Gastrocnemius medialis (tissue), 4 donors: Measurements from ENCODE around the gene IQGAP2. TPM values are rescaled to one million over a fixed set of nuclear protein-coding genes. Genes with fewer than 3 reads are reported as not detected.

Experiments used
- ATAC-seq, 2 donors: fragments of 150-250 bp; one replicate each; pipeline ENCODE4 v1.9.1; 2016
- DNase-seq, 2 donors: peaks; one replicate each; pipeline ENCODE4 v3.0.0-alpha.2; 2019
- H3K27ac ChIP-seq, 4 donors: fragments of 200-600 bp; sonication (generic); 1 replicate in 1 of 4; 2 replicates in 3 of 4; pipeline ENCODE4 v1.5.1; 2016 to 2018; ENCODE audit warnings: mild to moderate bottlenecking in 2 of 4, moderate library complexity in 1 of 4
- H3K27me3 ChIP-seq, 3 donors: fragments of 200-600 bp; sonication (generic) in 2 of 3; 1 replicate in 1 of 3; 2 replicates in 2 of 3; pipeline versions ENCODE4 v1.5.1 to v1.6.0; 2016 to 2019; ENCODE audit warnings: mild to moderate bottlenecking in 1 of 3, moderate library complexity in 1 of 3
- H3K36me3 ChIP-seq, 2 donors: fragments of 200-600 bp; sonication (generic) in 1 of 2; one replicate each; pipeline ENCODE4 v1.5.1; 2017 to 2018
- H3K4me1 ChIP-seq, 2 donors: fragments of 200-600 bp; sonication (generic) in 1 of 2; one replicate each; pipeline ENCODE4 v1.5.1; 2016 to 2017; ENCODE audit warnings: mild to moderate bottlenecking in 2 of 2
- H3K4me3 ChIP-seq, 4 donors: fragments of 200-600 bp; sonication (generic) in 3 of 4; 1 replicate in 1 of 4; 2 replicates in 3 of 4; pipeline ENCODE4 v1.5.1; 2016 to 2019; ENCODE audit warnings: mild to moderate bottlenecking in 2 of 4
- H3K9me3 ChIP-seq, 3 donors: fragments of 200-600 bp; sonication (generic) in 2 of 3; 1 replicate in 1 of 3; 2 replicates in 2 of 3; pipeline ENCODE4 v1.5.1; 2016 to 2019
- CTCF ChIP-seq, 5 experiments: fragments of 450-650 bp in 3 of 5; fragments of 200-600 bp in 2 of 5; sonication (generic) in 2 of 5; IDR thresholded peaks in 4 of 5; conservative IDR thresholded peaks in 1 of 5; 1 replicate in 4 of 5; 2 replicates in 1 of 5; pipeline ENCODE4 v1.5.1; 2016 to 2019; ENCODE audit warnings: antibody characterized with exemption in 5 of 5, mild to moderate bottlenecking in 3 of 5, moderate library complexity in 3 of 5
- POLR2A ChIP-seq, 2 donors: fragments of 450-650 bp; IDR thresholded peaks; one replicate each; pipeline ENCODE4 v1.6.1; 2017; ENCODE audit warnings: antibody characterized with exemption in 2 of 2, mild to moderate bottlenecking in 2 of 2, moderate library complexity in 2 of 2
- in situ Hi-C, 4 donors: fragments of 200-750 bp; cut with MboI; loops; one replicate each; pipeline versions ENCODE4 v1.15.0 to v1.8.0; 2017; ENCODE audit warnings: low sequenced_read_pairs in 4 of 4
- intact Hi-C: fragments of 100-400 bp; cut with DNase I; formaldehyde crosslinking; loops from one replicate; pipeline ENCODE4 v1.15.1; 2023; ENCODE audit warnings: low total_unique reads
- total RNA-seq, 4 donors: library from RNA; depleted of rRNA; stranded (reverse); fragments of >200 nt; gene quantifications; one replicate each; pipeline versions ENCODE4 v1.1.0 to v1.2.3, GENCODE V29; 2016

The IQGAP2 gene
- total RNA-seq, 4 donors from 2014 or later: 1.5 to 6.8 (median 2.5) TPM

- no peaks in the 10 kb centered on the region for H3K27me3 ChIP-seq
- DNase-seq (no peak), ATAC-seq (no peak)
- H3K36me3 ChIP-seq: no peaks in the 10 kb centered on the region
- in situ Hi-C loops (no loop called here), intact Hi-C loops (no loop called here)
- no peak for TF ChIP-seq CTCF (IDR thresholded peaks at IDR 0.05 in 4 of 5, conservative IDR thresholded peaks at IDR 0.05 in 1 of 5)
- TF ChIP-seq POLR2A (IDR thresholded peaks at IDR 0.05): no peak
- no peak overlapping the region for H3K27ac ChIP-seq
- H3K4me3 ChIP-seq: no peak overlapping the region
- no peaks in the 10 kb centered on the region for H3K4me1 ChIP-seq
- H3K9me3 ChIP-seq: no peaks in the 10 kb centered on the region
Measured at GRCh38 chr5:76745670-76746069, 342.6 kb downstream of the IQGAP2 start.

- intact Hi-C loops: no loop called here
- TF ChIP-seq CTCF (IDR thresholded peaks at IDR 0.05 in 4 of 5, conservative IDR thresholded peaks at IDR 0.05 in 1 of 5): no peak
- TF ChIP-seq POLR2A (IDR thresholded peaks at IDR 0.05): no peak
- no peak for ATAC-seq
Measured at GRCh38 chr5:76746677-76747076, 343.6 kb downstream of the IQGAP2 start.

GRCh38 chr5:76747706-76748105 is 344.6 kb downstream of the IQGAP2 start:
- no peak for TF ChIP-seq CTCF (IDR thresholded peaks at IDR 0.05 in 4 of 5, conservative IDR thresholded peaks at IDR 0.05 in 1 of 5)
- no peak for TF ChIP-seq POLR2A (IDR thresholded peaks at IDR 0.05)
- Histone ChIP-seq H3K4me3 (no peak overlapping the region), H3K36me3 (no peaks in the 10 kb centered on the region), H3K27ac (no peak overlapping the region), H3K9me3 (no peaks in the 10 kb centered on the region), H3K27me3 (no peaks in the 10 kb centered on the region), H3K4me1 (no peaks in the 10 kb centered on the region)
- ATAC-seq: no peak
- DNase-seq: no peak
- intact Hi-C loops (no loop called here), in situ Hi-C loops (no loop called here)

More at GRCh38 chr5:76746677-76747076, 343.6 kb downstream of the IQGAP2 start:
- in situ Hi-C loops: no loop called here
- Histone ChIP-seq H3K9me3 (no peaks in the 10 kb centered on the region), H3K27ac (no peak overlapping the region), H3K4me3 (no peak overlapping the region), H3K36me3 (no peaks in the 10 kb centered on the region), H3K27me3 (no peaks in the 10 kb centered on the region), H3K4me1 (no peaks in the 10 kb centered on the region)
- no peak for DNase-seq

GRCh38 chr5:76751291-76751690 is 348.2 kb downstream of the IQGAP2 start:
- ATAC-seq (no peak), DNase-seq (no peak)
- Histone ChIP-seq H3K27me3 (no peaks in the 10 kb centered on the region), H3K27ac (no peak overlapping the region), H3K9me3 (no peaks in the 10 kb centered on the region), H3K4me1 (no peaks in the 10 kb centered on the region), H3K36me3 (no peaks in the 10 kb centered on the region), H3K4me3 (no peak overlapping the region)
- intact Hi-C loops: no loop called here
- in situ Hi-C loops: no loop called here
- TF ChIP-seq CTCF (IDR thresholded peaks at IDR 0.05 in 4 of 5, conservative IDR thresholded peaks at IDR 0.05 in 1 of 5) (no peak), POLR2A (IDR thresholded peaks at IDR 0.05) (no peak)

- ATAC-seq (no peak), DNase-seq (no peak)
- intact Hi-C loops (no loop called here), in situ Hi-C loops (no loop called here)
- H3K36me3 ChIP-seq: no peaks in the 10 kb centered on the region
- no peak overlapping the region for H3K27ac ChIP-seq
- H3K4me1 ChIP-seq: no peaks in the 10 kb centered on the region
- H3K27me3 ChIP-seq: no peaks in the 10 kb centered on the region
- H3K9me3 ChIP-seq: no peaks in the 10 kb centered on the region
- TF ChIP-seq POLR2A (IDR thresholded peaks at IDR 0.05): no peak
- TF ChIP-seq CTCF (IDR thresholded peaks at IDR 0.05 in 4 of 5, conservative IDR thresholded peaks at IDR 0.05 in 1 of 5): no peak
- H3K4me3 ChIP-seq: no peak overlapping the region
Measured at GRCh38 chr5:76754668-76755078, 351.6 kb downstream of the IQGAP2 start.
